HG02571 (cell line): Measurements from ENCODE around the gene TMEM52B.
"Not testable (repeated sequence)": the region's sequence is repeated elsewhere in the genome, so short reads cannot be mapped to it uniquely, and the experiment has no call there.

Source experiments
- ATAC-seq: cut with Tn5 transposase; IDR thresholded peaks from one replicate; pipeline ENCODE4 v1.9.1; 2021; ENCODE audit warnings: mild to moderate bottlenecking, moderate library complexity; ENCODE audit not compliant: unreplicated experiment

TMEM52B gene

DNA sequence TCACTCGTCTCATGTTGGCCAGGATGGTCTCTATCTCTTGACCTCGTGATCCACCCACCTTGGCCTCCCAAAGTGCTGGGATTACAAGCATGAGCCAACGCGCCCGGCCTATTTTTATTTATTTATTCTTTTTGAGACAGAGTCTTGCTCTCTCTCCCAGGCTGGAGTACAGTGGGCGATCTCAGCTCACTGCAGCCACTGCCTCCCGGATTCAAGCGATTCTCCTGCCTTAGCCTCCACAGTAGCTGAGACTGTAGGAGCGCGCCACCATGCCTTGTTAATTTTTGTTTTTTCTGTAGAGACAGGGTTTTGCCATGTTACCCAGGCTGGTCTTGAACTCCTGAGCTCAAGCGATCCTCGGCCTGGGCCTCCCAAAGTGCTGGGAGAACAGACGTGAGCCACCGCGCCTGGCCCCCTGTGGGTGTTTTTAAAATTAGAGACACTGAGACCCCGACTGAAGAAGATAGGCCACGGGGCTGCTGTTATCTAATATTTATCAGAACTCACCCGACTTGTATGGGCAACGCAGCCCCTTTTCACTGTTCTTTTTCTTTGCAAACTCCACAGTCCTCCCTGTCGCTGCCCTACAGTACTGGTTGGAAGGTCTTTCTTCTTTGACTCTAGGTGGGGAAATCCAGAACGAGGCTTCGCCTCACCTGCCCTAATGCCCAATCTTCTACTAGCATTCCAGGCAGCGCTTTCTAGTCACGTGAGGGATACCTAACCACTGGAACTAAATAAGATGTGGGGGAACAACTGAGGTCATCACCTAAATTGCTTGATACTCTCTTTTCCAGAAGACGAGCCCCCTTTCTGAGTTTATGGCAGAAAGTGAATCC lies 32.5 kb downstream of the TMEM52B start:
- no peak for ATAC-seq

DNA sequence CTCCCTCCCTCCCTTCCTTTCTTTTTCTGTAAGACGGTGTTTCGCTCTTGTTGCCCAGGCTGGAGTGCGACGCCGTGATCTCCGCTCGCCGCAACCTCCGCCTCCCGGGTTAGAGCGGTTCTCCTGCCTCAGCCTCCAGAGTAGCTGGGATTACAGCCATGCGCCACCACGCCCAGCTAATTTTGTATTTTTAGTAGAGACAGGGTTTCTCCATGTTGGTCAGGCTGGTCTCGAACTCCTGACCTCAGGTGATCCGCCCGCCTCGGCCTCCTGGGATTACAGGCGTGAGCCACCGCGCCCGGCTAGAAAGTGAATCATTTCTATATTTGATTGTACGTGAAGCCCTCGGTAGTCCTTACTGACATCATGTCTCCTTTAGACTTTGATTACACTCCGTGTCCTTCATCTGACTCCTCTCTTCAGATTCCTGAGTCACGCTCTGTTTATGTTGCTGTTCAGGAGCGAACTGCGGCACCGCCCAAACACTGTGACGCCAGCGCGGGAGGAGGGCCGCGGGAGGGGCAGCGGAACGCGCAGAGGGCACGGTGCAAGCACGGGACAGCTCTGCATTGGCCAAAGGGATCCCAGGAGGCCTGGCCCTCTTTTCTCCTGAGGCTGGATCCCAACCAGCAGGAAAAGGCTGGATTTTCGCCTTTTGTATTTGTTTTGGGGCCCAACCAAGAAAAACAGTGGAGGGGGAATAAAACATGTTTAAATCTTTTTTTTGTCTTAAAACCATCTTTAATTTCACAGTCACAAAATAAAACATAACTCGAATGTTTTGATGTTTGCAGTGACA lies 33.3 kb downstream of the TMEM52B start:
- peak; percentile 76 for ATAC-seq

DNA sequence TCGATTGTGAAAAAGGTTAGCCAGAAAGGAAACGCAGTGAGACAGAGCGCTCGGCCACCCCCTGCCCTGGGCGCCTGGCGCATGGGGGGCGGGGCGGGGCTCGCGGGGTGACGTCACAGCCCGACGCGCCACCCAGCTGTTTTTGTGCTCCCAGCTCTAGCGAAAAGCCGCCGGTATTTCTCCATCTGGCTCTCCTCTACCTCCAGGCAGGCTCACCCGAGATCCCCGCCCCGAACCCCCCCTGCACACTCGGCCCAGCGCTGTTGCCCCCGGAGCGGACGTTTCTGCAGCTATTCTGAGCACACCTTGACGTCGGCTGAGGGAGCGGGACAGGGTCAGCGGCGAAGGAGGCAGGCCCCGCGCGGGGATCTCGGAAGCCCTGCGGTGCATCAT lies 33.9 kb downstream of the TMEM52B start, which contains the start of gene GABARAPL1:
TSS of gene GABARAPL1 (plus strand) at position 139 of the 393 bp plus-strand sequence. CDS start at position 392, 253 bp downstream.
- ATAC-seq, result peak; percentile 66

DNA sequence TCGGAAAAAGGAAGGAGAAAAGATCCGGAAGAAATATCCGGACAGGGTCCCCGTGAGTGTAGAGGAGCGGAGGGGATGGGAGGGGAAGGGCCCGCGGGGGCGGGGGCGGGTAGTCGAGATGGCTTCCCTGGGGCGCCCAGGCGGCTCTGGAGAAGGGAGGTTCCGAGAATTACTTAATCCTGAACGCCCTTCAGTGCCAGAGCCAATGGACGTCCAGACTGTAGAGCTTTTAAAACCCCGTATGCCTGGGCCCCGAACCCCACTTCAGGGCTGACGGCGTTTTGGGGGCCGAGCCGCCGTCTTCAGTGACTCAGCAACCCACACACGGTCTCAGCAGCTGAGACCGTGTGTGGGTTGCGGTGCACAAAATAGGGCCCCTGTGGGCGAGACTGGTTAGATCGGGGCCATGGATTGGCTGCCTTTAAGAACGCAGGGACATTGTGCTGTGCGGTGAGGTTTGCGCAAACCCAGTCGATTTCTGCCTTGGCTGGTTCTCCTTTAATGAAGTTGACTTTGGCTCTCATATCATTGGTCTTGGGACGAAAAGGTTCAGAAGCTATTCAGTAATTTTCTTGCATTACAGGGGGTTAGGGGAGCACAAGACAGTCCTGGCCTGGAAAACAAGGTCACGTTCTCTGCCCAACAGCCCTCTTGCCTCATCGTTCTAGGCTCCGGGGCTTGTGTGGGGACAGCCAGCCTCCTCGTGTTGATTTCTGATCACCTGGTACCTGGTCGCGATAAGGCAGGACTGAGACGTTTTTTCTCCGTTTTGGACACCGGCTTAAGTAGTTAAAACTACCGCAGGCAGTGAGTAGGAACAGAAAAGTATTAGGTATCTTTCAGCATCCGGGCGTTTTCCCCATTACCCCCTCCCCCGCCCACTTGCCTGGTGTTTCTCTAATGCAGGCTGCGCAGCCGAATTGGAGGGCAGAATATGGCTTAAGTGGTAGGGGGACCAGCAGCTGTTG lies 34.6 kb downstream of the TMEM52B start:
- ATAC-seq, result peak; percentile 57

DNA sequence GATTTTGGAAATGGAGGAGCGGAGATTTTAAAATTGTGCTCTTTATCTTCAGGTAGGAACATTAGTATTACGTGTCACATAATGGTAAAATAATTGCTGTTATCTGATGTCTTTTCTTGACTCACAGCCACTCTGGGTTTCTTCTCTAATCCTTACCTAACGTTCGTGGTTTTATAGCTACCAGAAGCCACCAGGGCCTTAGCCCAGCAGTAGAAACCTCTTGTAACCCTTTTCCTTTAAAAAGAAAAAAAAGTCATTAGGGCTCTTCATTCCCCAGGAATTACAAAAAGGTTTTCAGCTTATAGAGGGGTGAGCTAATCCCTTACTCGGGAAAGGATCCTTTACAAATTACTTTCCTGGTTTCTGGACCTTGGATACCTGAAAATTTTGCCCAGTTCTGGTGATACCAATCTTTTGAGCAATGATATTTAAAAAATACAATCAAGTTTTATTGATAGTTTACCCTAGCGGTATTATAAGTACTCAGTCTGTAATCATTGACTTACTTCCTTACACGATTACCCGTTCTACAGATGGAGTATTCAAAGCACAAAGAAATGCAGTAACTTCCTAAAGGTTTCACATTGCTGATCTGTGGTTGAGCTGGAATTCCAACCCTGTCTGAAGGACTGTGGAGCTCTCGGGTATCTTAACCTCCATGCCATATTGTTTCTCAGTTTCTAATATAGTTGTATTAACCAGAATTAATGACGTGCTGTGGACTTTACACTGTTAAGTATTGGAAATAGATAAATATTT lies 35.5 kb downstream of the TMEM52B start:
- ATAC-seq, result no peak

DNA sequence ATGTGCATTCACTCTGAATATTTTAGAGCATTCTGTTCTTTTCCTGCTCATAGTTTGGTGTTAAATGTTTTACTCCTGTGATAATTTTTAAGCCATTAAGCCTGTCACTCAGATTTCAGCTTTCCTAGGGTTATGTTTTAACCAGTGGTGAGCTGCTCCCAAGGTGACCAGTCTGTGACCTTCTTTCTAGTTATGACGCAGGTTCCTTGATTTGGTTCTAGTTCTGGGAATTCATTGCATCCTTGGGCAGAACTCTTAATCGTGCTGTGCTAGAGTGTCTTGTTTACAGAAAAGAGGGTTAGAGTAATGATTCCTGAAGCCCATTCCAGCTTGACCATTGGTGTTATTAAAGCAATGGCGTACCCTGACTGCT lies 36.0 kb downstream of the TMEM52B start:
- no peak for ATAC-seq

DNA sequence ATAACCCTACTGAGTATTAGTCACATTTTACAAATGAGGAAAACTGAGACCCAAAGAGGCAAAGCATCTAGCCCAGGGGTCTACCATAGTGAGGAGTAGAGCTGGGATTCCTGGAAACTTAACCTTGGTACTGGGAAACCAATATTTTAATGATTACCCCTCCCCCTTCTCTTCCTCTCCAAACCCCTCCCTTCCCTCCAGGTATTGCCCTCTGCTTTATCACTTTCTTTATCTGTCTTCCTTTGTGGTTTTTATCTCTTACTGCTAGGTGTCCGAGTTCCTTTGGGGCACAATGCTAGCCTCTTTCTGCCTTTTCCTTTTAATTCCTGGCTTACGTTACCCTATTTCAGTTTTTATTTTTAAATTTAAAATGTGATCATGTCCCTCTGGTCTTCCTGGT lies 36.6 kb downstream of the TMEM52B start:
- no peak for ATAC-seq

DNA sequence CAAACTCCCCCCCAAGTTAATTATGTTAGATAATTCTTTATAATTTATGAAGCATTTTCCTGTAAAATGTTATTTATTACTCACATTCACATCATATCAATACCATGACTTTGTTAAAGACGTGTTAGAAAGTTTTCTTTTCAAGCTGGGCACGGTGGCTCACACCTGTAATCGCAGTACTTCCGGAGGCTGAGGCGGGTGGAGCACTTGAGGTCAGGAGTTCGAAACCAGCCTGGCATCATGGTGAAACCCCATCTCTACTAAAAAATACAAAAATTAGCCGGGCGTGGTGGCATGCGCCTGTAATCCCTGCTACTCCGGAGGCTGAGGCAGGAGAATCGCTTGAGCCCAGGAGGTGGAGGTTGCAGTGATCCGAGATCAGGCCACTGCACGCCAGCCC lies 37.1 kb downstream of the TMEM52B start:
- not testable (repeated sequence) for ATAC-seq

DNA sequence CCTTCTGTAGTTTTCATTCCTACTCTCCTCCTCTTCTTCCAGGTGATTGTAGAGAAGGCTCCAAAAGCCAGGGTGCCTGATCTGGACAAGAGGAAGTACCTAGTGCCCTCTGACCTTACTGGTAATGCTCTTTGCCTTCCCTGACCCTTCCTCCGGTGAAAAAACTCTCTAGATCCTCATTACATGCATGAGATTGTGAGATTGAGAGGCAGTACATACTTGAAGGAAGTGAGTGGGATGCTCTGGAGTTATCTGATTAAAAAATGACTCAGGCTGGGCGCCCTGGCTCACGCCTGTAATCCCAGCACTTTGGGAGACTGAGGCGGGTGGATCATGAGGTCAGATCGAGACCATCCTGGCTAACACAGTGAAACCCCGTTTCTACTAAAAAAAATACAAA lies 39.2 kb downstream of the TMEM52B start:
- no peak for ATAC-seq

DNA sequence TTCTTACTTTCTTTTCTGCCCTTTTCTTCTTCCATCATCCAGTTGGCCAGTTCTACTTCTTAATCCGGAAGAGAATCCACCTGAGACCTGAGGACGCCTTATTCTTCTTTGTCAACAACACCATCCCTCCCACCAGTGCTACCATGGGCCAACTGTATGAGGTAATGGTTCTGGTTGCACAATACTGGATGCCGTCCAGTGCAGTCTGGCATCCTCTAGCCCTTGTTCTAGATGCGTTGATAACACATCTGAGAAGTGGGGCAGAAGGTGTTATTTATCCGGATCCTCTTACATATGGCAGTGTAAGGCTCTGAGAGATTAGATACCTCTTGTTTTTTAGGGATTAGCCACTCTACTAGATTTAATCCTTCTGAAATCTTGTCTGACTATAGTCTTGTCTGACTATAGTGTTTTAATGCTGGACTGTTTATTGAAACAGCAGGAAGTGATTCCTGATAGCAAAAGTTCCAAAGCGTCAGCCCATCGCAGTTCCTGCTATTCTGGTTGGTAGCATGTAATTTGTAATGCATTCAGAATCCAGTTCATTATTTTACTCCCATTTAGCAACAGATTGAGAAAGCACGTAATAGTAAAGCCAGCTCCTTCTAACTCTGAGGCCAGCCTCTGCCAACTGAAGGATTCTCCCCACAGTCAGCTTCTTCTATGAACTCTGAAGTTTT lies 41.7 kb downstream of the TMEM52B start:
- no peak for ATAC-seq

DNA sequence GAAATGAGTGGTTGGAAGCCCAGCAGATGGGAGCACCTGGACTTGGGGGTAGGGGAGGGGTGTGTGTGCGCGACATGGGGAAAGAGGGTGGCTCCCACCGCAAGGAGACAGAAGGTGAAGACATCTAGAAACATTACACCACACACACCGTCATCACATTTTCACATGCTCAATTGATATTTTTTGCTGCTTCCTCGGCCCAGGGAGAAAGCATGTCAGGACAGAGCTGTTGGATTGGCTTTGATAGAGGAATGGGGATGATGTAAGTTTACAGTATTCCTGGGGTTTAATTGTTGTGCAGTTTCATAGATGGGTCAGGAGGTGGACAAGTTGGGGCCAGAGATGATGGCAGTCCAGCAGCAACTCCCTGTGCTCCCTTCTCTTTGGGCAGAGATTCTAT lies 43.0 kb downstream of the TMEM52B start:
- ATAC-seq, result no peak

DNA sequence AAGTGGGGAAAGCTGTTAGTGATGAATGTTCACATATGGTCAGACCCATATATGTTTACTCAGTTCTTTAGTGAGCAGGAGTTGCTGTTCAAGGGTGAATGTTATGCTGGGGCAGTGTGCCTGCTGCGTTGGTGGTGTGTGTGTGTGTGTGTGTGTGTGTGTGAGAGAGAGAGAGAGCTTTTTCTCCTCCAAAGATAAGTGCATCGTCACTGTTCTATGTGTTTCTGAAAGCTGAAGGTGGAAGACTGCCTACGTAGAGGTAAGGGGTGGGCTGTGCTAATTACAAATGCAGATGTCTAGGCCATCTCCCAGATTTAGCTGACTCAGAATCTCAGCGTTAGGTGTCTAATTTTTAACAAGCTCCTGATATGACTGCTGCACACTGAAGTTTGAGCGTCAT lies 44.4 kb downstream of the TMEM52B start:
- no peak for ATAC-seq

DNA sequence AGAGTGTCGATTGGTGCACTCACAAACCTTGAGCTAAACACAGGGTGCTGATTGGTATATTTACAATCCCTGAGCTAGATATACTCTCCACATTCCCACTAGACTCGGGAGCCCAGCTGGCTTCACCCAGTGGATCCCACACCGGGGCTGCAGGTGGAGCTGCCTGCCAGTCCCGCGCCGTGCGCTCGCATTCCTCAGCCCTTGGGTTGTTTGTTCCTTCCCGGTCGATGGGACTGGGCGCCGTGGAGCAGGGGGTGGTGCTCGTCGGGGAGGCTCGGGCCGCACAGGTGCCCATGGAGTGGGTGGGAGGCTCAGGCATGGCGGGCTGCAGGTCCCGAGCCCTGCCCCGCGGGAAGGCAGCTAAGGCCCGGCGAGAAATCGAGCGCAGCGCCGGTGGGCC lies 46.6 kb downstream of the TMEM52B start:
- ATAC-seq, result not testable (repeated sequence)

DNA sequence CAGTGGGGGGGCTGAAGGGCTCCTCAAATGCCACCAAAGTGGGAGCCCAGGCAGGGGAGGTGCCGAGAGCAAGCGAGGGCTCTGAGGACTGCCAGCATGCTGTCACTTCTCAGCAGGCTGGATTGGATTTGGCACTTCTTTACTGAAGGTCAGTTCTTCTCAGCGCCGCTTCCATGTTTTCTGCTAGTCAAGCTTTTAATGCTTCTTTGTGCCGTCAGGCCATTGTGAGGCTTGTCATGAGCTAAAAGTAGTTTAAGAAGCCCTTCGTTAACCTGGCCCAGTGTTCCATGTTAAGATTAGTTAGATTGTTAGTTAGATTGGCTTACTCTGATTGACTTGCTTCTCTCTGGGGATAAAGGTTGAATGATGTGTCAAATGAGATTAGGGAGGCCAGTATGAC lies 47.3 kb downstream of the TMEM52B start:
- ATAC-seq, result no peak

DNA sequence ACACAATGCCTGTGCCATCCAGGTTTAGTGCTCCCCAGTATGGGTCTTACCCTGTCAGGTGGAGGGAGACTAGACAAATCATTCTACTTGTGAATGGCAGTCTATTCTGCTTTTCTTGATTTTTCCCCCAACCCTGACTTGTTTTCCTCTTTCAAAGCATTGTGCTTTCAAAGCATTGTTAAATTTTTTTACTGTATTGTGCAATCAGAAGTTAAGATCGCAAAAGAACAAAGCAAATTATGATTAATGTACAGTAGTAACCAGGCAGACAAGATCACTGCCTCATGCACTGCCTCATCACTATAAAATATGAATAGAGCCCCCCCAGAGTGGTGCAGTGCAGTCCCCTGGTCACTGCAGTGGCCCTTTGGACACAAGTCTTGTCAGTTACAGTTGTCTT lies 47.9 kb downstream of the TMEM52B start:
- ATAC-seq, result no peak

DNA sequence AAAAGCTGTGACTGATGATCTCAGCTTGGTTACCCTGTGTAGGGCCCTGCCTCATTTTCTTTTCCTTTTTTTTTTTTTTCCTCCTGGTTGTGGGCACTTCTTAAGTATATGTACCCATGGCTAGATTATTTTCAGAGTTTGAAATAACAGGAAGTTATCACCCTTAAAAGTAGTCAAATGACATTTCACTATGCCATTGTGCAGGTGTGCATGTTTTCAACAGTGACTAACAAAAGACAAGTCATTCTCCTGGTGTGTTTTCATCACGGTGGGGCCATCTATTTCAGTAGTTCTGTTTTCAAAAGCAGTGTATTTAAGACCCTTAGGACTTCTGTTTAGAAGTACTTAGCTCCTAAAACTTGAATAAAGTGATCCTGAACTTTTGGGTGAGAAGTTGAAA lies 48.8 kb downstream of the TMEM52B start:
- no peak for ATAC-seq

DNA sequence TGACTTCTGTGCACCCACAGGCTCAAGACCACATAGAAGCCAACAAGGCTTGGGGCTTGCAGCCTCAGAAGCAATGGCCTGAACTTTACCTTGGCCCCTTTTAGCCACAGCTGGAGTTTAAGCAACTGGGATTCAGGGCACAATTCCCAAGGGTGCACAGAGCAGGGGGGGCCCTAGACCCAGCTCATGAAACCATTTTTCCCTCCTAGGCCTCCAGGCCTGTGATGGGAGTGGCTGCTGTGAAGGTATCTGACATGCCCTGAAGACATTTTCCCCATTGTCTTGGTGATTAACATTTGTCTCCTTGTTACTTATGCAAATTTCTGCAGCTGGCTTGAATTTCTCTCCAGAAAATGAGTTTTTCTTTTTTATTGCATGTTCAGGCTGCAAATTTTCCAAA lies 55.7 kb downstream of the TMEM52B start:
- no peak for ATAC-seq

DNA sequence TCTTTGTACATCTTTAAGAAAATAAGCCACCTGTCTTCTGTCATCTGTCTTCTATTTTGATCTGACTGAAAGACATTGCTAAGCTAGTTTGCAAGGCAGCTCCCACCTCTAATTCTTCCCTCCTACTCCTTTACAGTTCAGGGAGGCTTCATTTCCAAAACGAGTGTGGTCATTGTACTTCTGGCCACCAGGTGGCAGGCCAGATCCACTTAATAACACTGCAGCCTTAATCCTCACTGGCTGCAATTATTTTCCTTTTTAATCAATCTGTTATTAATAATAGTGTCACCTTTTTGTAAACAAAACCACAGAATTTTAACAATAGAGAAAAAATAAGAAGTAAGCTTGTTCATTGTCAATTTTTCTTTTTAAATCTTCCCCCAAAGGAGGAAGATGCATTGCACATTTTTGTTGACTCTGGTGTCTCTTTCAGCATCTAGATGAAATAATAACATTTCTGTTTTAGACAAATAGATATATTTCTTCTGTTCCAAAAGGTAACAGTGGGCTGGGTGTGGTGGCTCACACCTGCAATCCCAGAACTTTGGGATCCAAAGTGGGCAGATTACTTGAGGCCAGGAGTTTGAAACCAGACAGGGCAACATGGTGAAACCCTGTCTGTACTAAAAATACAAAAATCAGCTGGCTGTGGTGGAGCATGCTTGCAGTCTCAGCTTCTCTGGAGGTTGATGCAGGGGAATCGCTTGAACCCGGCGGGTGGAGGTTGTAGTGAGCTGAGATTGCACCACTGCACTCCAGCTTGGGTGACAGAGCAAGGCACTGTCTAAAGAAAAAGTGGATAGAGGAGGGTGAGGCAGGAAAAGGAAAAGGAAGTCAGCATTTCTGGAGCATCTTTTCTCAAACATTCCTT lies 57.2 kb downstream of the TMEM52B start:
- no peak for ATAC-seq

DNA sequence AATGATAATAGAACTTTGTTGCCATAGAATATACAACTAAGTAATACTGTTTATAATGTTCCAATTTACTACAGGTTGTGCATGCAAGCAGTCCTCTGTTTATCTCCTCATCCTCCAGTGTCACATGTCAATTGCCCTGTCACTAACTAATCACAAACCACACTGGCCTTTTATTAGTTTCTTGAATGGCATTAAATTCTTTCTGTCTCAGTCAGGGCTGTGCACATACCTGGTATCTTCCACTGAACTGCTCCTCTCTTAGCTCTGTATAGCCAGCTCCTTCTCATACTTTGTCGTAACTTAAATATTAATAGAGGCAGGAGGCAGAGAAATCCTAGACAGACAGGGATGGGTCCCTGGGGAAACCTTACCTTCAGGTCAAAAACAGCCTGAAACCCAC lies 57.9 kb downstream of the TMEM52B start:
- no peak for ATAC-seq
